Inflammatory macrophage treated with lipopolysaccharide for 4 hours (primary cell): Measurements from ENCODE around the gene PER3.
"Not testable (repeated sequence)": the region's sequence is repeated elsewhere in the genome, so short reads cannot be mapped to it uniquely, and the experiment has no call there.

Experiments
- DNase-seq: peaks from one replicate; pipeline ENCODE4 v3.0.0-alpha.2; 2020

Gene PER3

GRCh38 chr1:7780976-7781375 is 3.1 kb upstream of the PER3 start:
- DNase-seq = no peak

GRCh38 chr1:7781501-7781900 is 2.6 kb upstream of the PER3 start:
- DNase-seq = peak; percentile 38

- DNase-seq = peak; percentile 69
Measured at GRCh38 chr1:7781923-7782495, 2.1 kb upstream of the PER3 start.

GRCh38 chr1:7783178-7783711 is 846 bp upstream of the PER3 start:
- DNase-seq = peak; percentile 39

DNA sequence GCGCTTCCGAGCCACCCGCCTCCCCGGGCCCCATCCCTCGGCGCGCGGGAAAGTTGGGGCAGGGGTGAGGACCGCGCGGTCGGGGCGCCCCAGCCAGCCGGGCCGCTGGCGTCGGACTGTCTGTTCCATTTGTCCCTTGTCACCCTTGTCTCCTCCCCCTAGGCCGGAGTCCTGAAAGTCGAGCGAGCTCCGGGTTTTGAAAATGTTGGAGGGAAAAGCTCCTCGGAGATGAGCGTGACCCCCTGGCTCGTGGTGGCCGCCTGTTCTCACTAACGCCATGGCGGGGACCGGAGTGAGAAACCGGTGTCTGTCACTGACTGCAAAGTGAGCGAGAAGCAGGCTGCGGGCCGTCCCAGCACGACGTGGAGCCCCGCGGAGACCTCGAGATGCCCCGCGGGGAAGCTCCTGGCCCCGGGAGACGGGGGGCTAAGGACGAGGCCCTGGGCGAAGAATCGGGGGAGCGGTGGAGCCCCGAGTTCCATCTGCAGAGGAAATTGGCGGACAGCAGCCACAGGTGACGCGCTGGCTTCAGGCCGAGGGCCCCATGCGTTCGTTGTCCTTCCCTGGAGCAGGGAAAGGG is 491 bp downstream of the PER3 start:
- DNase-seq = no peak

- no peak for DNase-seq
Measured at GRCh38 chr1:7785108-7785507, 1.0 kb downstream of the PER3 start.

DNA sequence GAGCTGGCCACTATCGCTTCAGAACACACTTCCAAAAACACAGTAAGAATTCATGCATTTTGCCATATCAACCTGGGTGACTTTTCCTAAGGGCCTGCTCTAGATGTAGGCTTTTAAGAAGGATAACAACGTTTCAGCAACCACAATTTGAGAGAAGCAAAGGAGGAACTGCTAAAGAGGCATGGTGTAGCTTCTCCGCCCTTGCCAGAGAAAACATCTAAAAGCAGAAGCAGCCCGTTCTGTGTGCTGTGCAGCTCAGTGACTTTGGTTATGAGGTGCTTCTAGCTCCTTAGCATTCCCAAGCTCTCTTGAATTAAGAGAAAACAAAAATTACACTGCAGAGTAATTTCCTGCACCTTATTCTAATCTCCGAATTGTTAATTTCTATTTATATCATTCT is 2.7 kb downstream of the PER3 start:
- DNase-seq = peak; percentile 41

GRCh38 chr1:7789828-7790227 is 5.7 kb downstream of the PER3 start:
- DNase-seq = no peak

DNA sequence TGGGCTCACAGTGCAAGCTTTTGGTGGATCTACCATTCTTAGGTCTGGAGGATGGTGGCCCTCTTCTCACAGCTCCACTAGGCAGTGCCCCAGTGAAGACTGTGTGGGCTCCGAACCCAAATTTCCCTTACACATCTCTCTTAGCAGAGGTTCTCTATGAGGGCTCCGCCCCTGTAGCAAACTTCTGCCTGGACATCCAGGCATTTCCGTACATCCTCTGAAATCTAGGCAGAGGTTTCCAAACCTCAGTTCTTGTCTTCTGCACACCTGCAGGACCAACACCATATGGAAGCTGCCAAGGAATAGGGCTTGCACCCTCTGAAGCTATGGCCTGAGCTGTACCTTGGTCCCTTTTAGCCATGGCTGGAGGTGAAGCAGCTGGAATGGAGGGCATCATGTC is 6.9 kb downstream of the PER3 start:
- not testable (repeated sequence) for DNase-seq

DNA sequence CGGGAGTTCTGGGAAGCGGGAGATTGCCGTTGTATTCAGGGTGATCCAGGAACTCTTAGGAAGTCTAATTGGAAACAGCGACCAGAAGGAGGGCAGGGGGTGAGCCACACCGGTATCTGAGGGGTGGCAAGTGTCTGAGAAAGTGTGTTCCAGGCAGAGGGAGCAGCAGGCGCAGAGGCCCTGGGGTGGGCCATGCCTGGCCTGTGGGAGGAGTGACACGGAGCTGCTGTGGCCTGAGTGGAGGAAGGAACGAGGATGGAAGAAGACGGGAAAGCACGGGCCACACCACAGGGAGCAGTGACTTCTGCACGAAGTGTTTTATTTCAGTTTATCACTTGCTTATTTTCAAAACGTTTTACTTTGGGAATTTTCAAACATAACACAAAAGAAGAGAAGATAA is 11.3 kb downstream of the PER3 start:
- DNase-seq = no peak

GRCh38 chr1:7805460-7805859 is 21.4 kb downstream of the PER3 start:
- no peak for DNase-seq

GRCh38 chr1:7808253-7808844 is 24.3 kb downstream of the PER3 start:
- DNase-seq = peak; percentile 68

GRCh38 chr1:7809742-7810141 is 25.7 kb downstream of the PER3 start:
- DNase-seq = no peak

GRCh38 chr1:7810395-7810794 is 26.3 kb downstream of the PER3 start:
- DNase-seq = peak; percentile 95

GRCh38 chr1:7811476-7811875 is 27.4 kb downstream of the PER3 start:
- peak; percentile 92 for DNase-seq

DNA sequence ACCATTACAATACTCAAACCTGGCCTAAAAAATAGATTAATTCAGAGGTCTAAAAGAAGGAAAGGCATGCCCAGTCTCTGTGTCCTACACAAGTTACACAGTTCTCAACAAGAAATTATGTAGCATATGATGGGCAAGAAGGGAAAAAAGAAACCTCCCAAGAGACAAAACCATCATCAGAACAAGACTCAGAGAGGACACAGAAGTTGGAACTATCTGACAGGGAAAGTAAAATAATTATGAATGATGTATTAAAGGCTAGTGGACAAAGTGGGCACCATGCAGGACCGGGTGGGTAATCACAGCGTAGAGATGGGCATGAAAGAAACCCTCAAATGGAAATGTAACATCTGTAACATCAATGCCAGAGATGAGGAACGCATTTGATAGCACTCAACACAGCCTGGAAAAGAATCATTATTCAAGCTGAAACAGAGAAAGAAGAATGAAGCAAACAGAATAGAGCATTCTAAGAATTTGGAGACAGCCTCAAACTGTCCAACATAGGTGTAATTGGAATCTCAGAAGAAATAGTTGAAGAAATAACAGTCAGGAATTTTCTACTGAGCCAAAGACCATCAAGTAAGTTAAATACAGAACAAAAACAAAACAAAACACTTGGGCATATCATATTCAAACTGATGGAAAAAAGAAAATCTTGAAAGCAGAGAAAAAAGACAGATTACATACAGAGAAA is 29.7 kb downstream of the PER3 start:
- no peak for DNase-seq

DNA sequence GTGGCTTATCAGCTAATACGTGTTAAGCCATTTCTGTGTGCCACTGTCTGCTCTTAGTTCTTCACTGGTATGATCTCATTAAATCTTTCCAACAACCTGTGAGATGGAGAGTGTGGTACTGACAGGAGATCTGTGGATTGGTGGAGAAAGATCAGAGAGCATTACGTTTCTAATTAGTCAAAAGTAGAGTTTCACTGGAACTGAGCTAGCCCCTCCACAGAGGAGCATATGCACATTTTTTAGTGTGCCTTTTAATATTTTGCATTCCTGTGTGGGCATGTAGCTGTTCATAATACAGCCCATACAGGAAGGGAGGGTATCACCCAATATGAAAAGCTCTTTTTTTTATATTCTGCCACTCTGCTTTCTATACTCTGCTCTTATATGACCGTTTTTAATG is 37.2 kb downstream of the PER3 start:
- DNase-seq = no peak

DNA sequence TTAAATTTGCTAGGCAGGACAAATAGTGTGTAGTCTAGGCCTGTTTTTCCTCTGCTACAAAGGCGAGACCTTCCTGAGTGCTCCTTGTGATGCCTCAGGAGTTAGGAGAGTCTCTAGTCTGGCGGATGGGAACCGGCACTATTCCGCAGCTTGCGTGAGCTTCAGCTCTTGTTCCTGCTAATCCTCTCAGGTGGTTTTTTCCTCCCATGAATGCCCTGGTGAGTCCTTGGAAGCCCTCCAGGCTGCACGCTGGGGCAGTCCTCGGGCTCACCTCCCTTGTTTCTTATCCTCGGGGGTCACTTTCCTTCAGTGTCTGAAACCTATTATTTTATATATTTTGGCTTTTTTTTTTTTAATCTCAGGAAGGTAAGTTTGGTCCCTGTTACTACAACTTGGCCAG is 40.6 kb downstream of the PER3 start:
- DNase-seq = no peak

GRCh38 chr1:7826363-7826762 is 42.3 kb downstream of the PER3 start:
- no peak for DNase-seq

DNA sequence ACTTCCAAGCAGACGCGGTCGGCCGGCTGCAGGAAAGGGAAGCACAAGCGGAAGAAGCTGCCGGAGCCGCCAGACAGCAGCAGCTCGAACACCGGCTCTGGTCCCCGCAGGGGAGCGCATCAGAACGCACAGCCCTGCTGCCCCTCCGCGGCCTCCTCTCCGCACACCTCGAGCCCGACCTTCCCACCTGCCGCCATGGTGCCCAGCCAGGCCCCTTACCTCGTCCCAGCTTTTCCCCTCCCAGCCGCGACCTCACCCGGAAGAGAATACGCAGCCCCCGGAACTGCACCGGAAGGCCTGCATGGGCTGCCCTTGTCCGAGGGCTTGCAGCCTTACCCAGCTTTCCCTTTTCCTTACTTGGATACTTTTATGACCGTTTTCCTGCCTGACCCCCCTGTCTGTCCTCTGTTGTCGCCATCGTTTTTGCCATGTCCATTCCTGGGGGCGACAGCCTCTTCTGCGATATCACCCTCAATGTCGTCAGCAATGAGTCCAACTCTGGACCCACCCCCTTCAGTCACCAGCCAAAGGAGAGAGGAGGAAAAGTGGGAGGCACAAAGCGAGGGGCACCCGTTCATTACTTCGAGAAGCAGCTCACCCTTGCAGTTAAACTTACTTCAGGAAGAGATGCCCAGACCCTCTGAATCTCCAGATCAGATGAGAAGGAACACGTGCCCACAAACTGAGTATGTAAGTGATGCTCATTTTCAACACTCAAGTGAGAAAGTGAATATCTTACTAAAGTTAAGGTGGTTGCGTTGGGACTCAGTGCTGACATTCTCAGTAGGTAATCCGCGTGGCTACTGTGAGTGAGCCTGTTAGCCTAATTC is 43.2 kb downstream of the PER3 start:
- peak; percentile 25 for DNase-seq

- peak; percentile 68 for DNase-seq
Measured at GRCh38 chr1:7831458-7831857, 47.4 kb downstream of the PER3 start.

GRCh38 chr1:7833035-7833434 is 48.9 kb downstream of the PER3 start:
- no peak for DNase-seq

GRCh38 chr1:7838714-7839113 is 54.6 kb downstream of the PER3 start:
- no peak for DNase-seq
